MM.1S (cell line): ENCODE results near the gene MPP1.

Source experiments
- DNase-seq: peaks from one replicate; pipeline ENCODE4 v3.0.0-alpha.2; 2015
- H2AFZ ChIP-seq: fragments of 300-600 bp; sonication (generic); 2 replicates; pipeline ENCODE4 v1.6.0; 2016; ENCODE audit warnings: antibody characterized with exemption, low read length
- H3F3A ChIP-seq: fragments of 300-600 bp; sonication (generic); 2 replicates; pipeline ENCODE4 v1.6.1; 2016; ENCODE audit warnings: mild to moderate bottlenecking, antibody characterized with exemption, low read length, moderate library complexity, mixed read lengths; ENCODE audit not compliant: insufficient read depth
- H3K27ac ChIP-seq: fragments of 300-600 bp; sonication (generic); 2 replicates; pipeline ENCODE4 v1.5.1; 2016; ENCODE audit warnings: mild to moderate bottlenecking, low read length
- H3K27me3 ChIP-seq: fragments of 300-600 bp; sonication (generic); replicated peaks from 2 replicates; pipeline ENCODE4 v1.6.0; 2016; ENCODE audit warnings: low read length; ENCODE audit not compliant: insufficient read depth
- H3K36me3 ChIP-seq: fragments of 300-600 bp; sonication (generic); replicated peaks from 2 replicates; pipeline ENCODE4 v1.6.1; 2016; ENCODE audit warnings: mild to moderate bottlenecking, low read length, mixed read lengths; ENCODE audit not compliant: insufficient read depth
- H3K4me1 ChIP-seq: fragments of 300-600 bp; sonication (generic); 2 replicates; pipeline ENCODE4 v1.6.1; 2016; ENCODE audit warnings: low read length, mixed read lengths
- H3K4me2 ChIP-seq: fragments of 300-600 bp; sonication (generic); 2 replicates; pipeline ENCODE4 v1.6.0; 2016; ENCODE audit warnings: low read depth, low read length
- H3K4me3 ChIP-seq: fragments of 300-600 bp; sonication (generic); 2 replicates; pipeline ENCODE4 v1.5.1; 2016; ENCODE audit warnings: low read length, mixed read lengths
- H3K79me2 ChIP-seq: fragments of 300-600 bp; sonication (generic); 2 replicates; pipeline ENCODE4 v1.6.1; 2016; ENCODE audit warnings: mixed run types, low read length, mixed read lengths
- H3K9ac ChIP-seq: fragments of 300-600 bp; sonication (generic); 2 replicates; pipeline ENCODE4 v1.6.1; 2016; ENCODE audit warnings: low read length, mixed read lengths
- H3K9me2 ChIP-seq: fragments of 300-600 bp; sonication (generic); replicated peaks from 2 replicates; pipeline ENCODE4 v1.6.1; 2016; ENCODE audit warnings: mild to moderate bottlenecking, low read length, mixed read lengths; ENCODE audit not compliant: insufficient read depth
- H3K9me3 ChIP-seq: fragments of 300-600 bp; sonication (generic); replicated peaks from 2 replicates; pipeline ENCODE4 v1.6.1; 2016; ENCODE audit warnings: mild to moderate bottlenecking, low read length, mixed read lengths; ENCODE audit not compliant: insufficient read depth
- H4K20me1 ChIP-seq: fragments of 300-600 bp; sonication (generic); 2 replicates; pipeline ENCODE4 v1.6.1; 2016; ENCODE audit warnings: mild to moderate bottlenecking, low read length, moderate library complexity, mixed read lengths; ENCODE audit not compliant: insufficient read depth
- CTCF ChIP-seq: fragments of 300-600 bp; sonication (generic); IDR thresholded peaks from 2 replicates; pipeline ENCODE4 v1.5.1; 2016; ENCODE audit warnings: antibody characterized with exemption, low read length, mixed read lengths
- EZH2 ChIP-seq: fragments of 300-600 bp; sonication (generic); optimal IDR thresholded peaks from 2 replicates; pipeline ENCODE3; 2017; ENCODE audit warnings: low read depth, mild to moderate bottlenecking, antibody characterized with exemption, low read length, mixed read lengths
- EZH2phosphoT487 ChIP-seq: fragments of 300-600 bp; sonication (generic); IDR thresholded peaks from 2 replicates; pipeline ENCODE4 v1.6.1; 2018; ENCODE audit warnings: antibody characterized with exemption, low read length

MPP1 gene

GRCh38 chrX:154804957-154805695 lies at the start of gene MPP1:
TSS of gene MPP1 (minus strand) at chrX:154805485. CDS start at chrX:154805373, 112 bp downstream.
- Histone ChIP-seq H3K27ac (no peak within 1 kb of the TSS), H3K27me3 (no peaks in the 10 kb centered on the region), H3K4me1 (peaks cover 7% of the 10 kb centered on the region), H2AFZ (peak within 1 kb of the TSS; percentile 84), H4K20me1 (no peaks in the 10 kb centered on the region), H3K4me2 (peak within 1 kb of the TSS; percentile 56), H3K79me2 (peaks cover 29% of the 10 kb centered on the region; the same call in 1 of the 2 replicates), H3K4me3 (peak within 1 kb of the TSS; percentile 81), H3K9me2 (no peaks in the 10 kb centered on the region), H3K9ac (peak within 1 kb of the TSS; percentile 57; the same call in 1 of the 2 replicates), H3K9me3 (no peaks in the 10 kb centered on the region), H3K36me3 (no peaks in the 10 kb centered on the region), H3F3A (peaks cover 2% of the 10 kb centered on the region; the same call in 1 of the 2 replicates)
- TF ChIP-seq EZH2phosphoT487 (no peak), EZH2 (no peak), CTCF (no peak)
- peak; percentile 66 for DNase-seq

GRCh38 chrX:154850957-154851611 lies 45.8 kb upstream of the MPP1 start:
- H3K4me3 ChIP-seq: no peak overlapping the region
- no peaks in the 10 kb centered on the region for H3K9me2 ChIP-seq
- H3K4me2 ChIP-seq: no peak overlapping the region
- H3K9ac ChIP-seq: no peak overlapping the region
- H3F3A ChIP-seq: no peaks in the 10 kb centered on the region
- H3K36me3 ChIP-seq: no peaks in the 10 kb centered on the region
- no peak overlapping the region for H3K27ac ChIP-seq
- H3K79me2 ChIP-seq: no peaks in the 10 kb centered on the region
- DNase-seq: no peak
- H3K4me1 ChIP-seq: no peaks in the 10 kb centered on the region
- H2AFZ ChIP-seq: no peak overlapping the region
- TF ChIP-seq EZH2phosphoT487: no peak
- no peak for TF ChIP-seq EZH2
- no peak for TF ChIP-seq CTCF
- H3K9me3 ChIP-seq: no peaks in the 10 kb centered on the region
- no peaks in the 10 kb centered on the region for H4K20me1 ChIP-seq
- no peaks in the 10 kb centered on the region for H3K27me3 ChIP-seq

- H3K9me3 ChIP-seq: no peaks in the 10 kb centered on the region
- H3K36me3 ChIP-seq: no peaks in the 10 kb centered on the region
- H3K4me1 ChIP-seq: no peaks in the 10 kb centered on the region
- peak; percentile 56 for TF ChIP-seq CTCF
- TF ChIP-seq EZH2: no peak
- no peak for TF ChIP-seq EZH2phosphoT487
- H3K4me3 ChIP-seq: no peak overlapping the region
- no peaks in the 10 kb centered on the region for H4K20me1 ChIP-seq
- H3K4me2 ChIP-seq: no peak overlapping the region
- H3K9me2 ChIP-seq: no peaks in the 10 kb centered on the region
- no peak overlapping the region for H2AFZ ChIP-seq
- H3K79me2 ChIP-seq: no peaks in the 10 kb centered on the region
- H3K27me3 ChIP-seq: no peaks in the 10 kb centered on the region
- H3K27ac ChIP-seq: no peak overlapping the region
- H3F3A ChIP-seq: no peaks in the 10 kb centered on the region
- peak; percentile 57 for DNase-seq
- H3K9ac ChIP-seq: no peak overlapping the region
Observed at GRCh38 chrX:154840856-154841255, 35.6 kb upstream of the MPP1 start.
